GM19438 (cell line): ENCODE results near the gene EDAR.

Experiments used
- ATAC-seq: cut with Tn5 transposase; IDR thresholded peaks from one replicate; pipeline ENCODE4 v1.9.1; 2021; ENCODE audit warnings: low read depth; ENCODE audit not compliant: unreplicated experiment

Gene EDAR

DNA sequence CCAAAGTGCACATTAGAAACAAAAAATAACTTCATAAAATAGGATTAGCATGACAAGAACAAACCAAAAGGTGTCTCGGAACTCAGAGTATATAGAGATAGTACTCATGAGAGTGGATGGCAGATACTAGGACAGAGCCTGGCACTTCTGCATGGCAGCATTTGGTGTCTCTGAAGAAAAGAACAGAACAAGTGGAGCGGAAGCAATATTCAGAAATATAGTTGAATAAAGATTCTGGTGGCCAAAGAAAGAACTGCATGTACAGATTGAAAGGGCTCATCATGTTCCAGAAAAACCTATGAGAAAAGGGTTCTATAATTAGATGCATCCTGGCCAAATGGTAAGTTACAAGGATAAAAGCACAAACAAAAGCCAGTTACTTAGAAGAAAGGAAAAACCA lies 111.5 kb downstream of the EDAR start:
- no peak for ATAC-seq

DNA sequence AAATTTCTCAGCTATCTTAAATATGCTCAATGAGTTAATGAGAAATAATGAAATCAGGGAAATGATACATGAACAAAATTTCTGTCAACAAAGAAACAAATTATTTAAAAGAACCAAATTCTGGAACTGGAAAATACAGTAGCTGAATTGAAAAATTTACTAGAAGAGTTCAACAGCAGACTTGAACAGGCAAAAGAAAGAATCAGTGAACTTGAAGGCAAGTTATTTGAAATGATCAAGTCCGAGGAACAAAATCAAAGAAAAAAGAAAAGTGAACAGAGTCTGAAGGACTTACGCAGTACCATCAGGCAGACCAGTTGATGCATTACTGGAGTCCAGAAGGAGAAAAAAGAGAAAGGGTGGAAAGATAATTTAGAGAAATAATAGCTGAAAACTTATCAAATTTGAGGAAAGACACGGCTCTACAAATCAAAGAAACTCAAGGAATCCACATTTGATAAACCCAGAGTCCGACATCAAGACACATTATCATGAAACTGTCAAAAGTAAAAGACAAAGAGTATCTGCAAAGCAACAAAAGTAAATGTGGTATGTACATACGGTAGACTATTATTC lies 118.9 kb downstream of the EDAR start:
- no peak for ATAC-seq

- ATAC-seq: no peak
Measured at GRCh38 chr2:108869542-108869941, 119.5 kb downstream of the EDAR start.

DNA sequence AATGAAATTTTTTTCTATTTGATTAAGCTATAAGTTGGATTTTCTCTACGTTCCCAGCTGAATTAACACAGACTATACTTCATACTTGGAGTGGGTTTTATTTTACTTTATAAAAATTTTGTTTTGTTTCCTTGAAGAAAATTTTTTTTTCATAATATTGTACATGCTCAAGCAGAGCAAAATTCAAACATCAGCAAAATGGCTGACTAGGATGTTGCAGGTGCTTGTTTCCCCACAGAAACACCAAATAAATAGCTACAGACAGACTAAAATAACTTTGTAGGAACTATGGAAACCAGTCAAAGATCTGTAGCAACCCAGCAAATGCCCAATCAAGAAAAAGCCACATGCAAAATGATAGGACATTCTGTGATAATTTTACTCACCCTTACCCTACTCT lies 120.1 kb downstream of the EDAR start:
- no peak for ATAC-seq

DNA sequence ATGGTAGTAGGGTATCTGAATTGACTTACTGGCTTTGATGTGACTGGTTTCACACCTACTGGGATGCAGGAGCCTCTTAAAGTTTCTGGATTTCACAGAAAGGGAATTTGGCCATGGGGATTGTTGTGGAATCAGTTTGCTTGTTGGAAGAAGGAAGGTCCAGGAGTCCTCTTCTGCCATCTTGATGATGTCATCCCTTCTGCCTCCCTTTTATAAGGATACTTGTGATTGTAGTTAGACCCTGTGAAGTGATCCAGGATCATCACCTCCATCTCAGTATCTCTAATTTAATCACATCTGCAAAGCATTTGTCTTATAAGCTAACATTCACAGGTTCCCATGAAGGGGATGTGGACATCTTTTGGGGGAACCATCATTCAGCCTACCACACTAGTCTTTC lies 123.0 kb downstream of the EDAR start:
- ATAC-seq: no peak

DNA sequence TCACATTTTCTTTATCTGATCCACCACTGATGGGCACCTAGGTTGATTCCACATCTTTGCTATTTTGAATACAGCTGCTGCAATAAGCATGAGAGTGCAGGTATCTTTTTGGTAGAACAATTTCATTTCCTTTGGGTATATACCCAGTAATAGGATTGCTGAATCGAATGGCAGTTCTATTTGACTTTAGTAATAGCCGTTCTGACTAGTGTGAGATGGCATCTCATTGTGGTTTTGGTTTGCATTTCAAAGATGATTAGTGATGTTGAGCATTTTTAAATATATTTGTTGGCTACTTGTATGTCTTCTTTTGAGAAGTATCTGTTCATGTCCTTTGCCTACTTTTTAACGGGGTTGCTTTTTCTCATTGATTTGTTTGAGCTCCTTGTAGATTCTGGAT lies 130.1 kb downstream of the EDAR start:
- no peak for ATAC-seq

GRCh38 chr2:108855194-108855593 lies 133.8 kb downstream of the EDAR start:
- no peak for ATAC-seq

DNA sequence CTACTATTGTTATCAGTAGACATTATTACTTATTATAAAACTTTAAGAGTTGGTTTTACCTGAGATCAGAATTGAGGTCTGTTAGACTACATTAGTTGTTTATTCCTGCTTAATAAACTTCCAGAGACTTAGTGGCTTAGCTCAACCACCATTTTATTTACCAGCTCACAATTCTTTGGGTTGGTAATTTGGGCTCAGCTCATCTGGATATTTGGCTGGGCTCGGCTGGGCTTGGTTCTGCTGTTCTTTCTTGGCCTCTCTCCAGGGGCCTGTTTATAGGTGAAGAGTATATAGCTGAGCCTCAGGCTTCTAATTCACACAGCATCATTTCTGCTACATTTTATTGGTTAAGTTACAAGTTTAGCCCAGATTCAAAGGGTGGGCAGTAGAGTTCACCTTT lies 134.5 kb downstream of the EDAR start:
- ATAC-seq: no peak

- ATAC-seq: no peak
Measured at GRCh38 chr2:108853421-108853820, 135.6 kb downstream of the EDAR start.

- no peak for ATAC-seq
Measured at GRCh38 chr2:108852375-108852774, 136.6 kb downstream of the EDAR start.

DNA sequence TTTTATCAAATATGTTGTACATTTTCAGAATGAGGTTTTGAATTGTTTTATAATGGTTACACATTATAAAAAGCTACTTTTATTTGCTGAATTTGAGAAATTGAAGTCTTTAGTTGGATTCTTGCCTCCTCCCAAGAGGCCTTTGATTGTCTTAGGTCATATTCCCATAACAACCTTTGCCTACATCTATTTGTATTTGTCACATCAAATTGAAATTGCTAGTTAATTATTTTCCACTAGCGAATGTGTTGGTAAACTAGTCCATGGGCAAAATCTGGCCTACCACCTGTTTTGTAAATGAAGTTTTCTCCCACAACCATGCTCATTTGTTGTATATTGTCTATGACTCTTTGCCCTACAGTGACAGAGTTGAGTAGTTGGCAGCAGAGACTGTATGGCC lies 142.0 kb downstream of the EDAR start:
- no peak for ATAC-seq

- ATAC-seq: no peak
Measured at GRCh38 chr2:108845923-108846322, 143.1 kb downstream of the EDAR start.
